Esophagus (tissue), 2 donors: ENCODE results near the gene SOX13. TPM values are rescaled to one million over a fixed set of nuclear protein-coding genes. Genes with fewer than 3 reads are reported as not detected.

Experiments
- H3K27ac ChIP-seq, 2 donors: one replicate each; pipeline ENCODE4 v1.5.1; 2013; ENCODE audit warnings: low read depth in 2 of 2, mild to moderate bottlenecking in 2 of 2, inconsistent platforms in 1 of 2, low read length in 1 of 2, moderate library complexity in 1 of 2
- H3K27me3 ChIP-seq, 2 donors: one replicate each; pipeline ENCODE4 v1.6.1; 2013; ENCODE audit warnings: low read length in 2 of 2, control low read depth in 1 of 2, mild to moderate bottlenecking in 1 of 2; ENCODE audit not compliant: insufficient read depth in 2 of 2, control insufficient read depth in 1 of 2
- H3K36me3 ChIP-seq, 2 donors: one replicate each; pipeline ENCODE4 v1.6.1; 2013; ENCODE audit warnings: low read length in 1 of 2; ENCODE audit not compliant: control insufficient read depth in 2 of 2, insufficient read depth in 2 of 2
- H3K4me1 ChIP-seq, 2 donors: one replicate each; pipeline ENCODE4 v1.6.1; 2013; ENCODE audit warnings: low read length in 1 of 2; ENCODE audit not compliant: control insufficient read depth in 2 of 2, insufficient read depth in 2 of 2
- H3K4me3 ChIP-seq, 2 donors: one replicate each; pipeline ENCODE4 v1.5.1; 2013; ENCODE audit warnings: low read length in 2 of 2, mild to moderate bottlenecking in 2 of 2, low read depth in 1 of 2, moderate library complexity in 1 of 2
- H3K9me3 ChIP-seq, 2 donors: one replicate each; pipeline ENCODE4 v1.6.1; 2013; ENCODE audit warnings: mild to moderate bottlenecking in 2 of 2, low read depth in 1 of 2, low read length in 1 of 2, moderate library complexity in 1 of 2; ENCODE audit not compliant: control insufficient read depth in 2 of 2, insufficient read depth in 1 of 2
- WGBS, 2 donors: extraction: QIAGEN DNeasy Blood & Tissue Kit; methylation state at CpG; one replicate each; pipeline ENCODE4 v1.1.7; 2013; 5-methylcytosine and 5-hydroxymethylcytosine counted together
- polyA plus RNA-seq, 2 donors: library from polyadenylated mRNA; stranded (reverse); fragments of 200-250 nt; gene quantifications; one replicate each; pipeline ENCODE4 v1.2.3, GENCODE V29; 2013
- donor health status: healthy with polysubstance abuse.
- donor health status: Bipolar disorder and iron deficiency.

Gene SOX13
- polyA plus RNA-seq, 2 donors = 6.9 to 10.4 TPM

GRCh38 chr1:204152310-204153044 is 79.6 kb downstream of the SOX13 start:
- H3K27me3 ChIP-seq = no peaks in the 10 kb centered on the region
- H3K27ac ChIP-seq = peak overlapping the region; percentile 23 to 72
- no peaks in the 10 kb centered on the region for H3K36me3 ChIP-seq
- WGBS, 2 donors = 29 to 34% methylated on average over 22 to 25 of the region's 25 CpGs
- H3K9me3 ChIP-seq = no peaks in the 10 kb centered on the region
- peaks cover 11 to 30% of the 10 kb centered on the region in 2 donors for H3K4me1 ChIP-seq
- peak overlapping the region; percentile 66 to 68 for H3K4me3 ChIP-seq

- Histone ChIP-seq H3K4me3 (no peak overlapping the region), H3K4me1 (peaks cover 11 to 32% of the 10 kb centered on the region in 2 donors), H3K27ac (peak overlapping the region in 1 of 2 donors; percentile 72), H3K27me3 (no peaks in the 10 kb centered on the region), H3K36me3 (no peaks in the 10 kb centered on the region), H3K9me3 (no peaks in the 10 kb centered on the region)
- 88 to 93% methylated on average over 5 of the region's 5 CpGs for WGBS, 2 donors
Observed at GRCh38 chr1:204153667-204154066, 80.8 kb downstream of the SOX13 start.

- 69 to 74% methylated on average over 15 of the region's 15 CpGs for WGBS, 2 donors
- Histone ChIP-seq H3K4me3 (no peak overlapping the region), H3K4me1 (peaks cover 11 to 32% of the 10 kb centered on the region in 2 donors), H3K36me3 (no peaks in the 10 kb centered on the region), H3K9me3 (no peaks in the 10 kb centered on the region), H3K27me3 (no peaks in the 10 kb centered on the region), H3K27ac (peak overlapping the region; percentile 48 to 72)
Observed at GRCh38 chr1:204154568-204155255, 81.8 kb downstream of the SOX13 start.

GRCh38 chr1:204155881-204156280 is 83.0 kb downstream of the SOX13 start:
- WGBS, 2 donors = 90% methylated on average over 10 of the region's 10 CpGs
- Histone ChIP-seq H3K4me3 (no peak overlapping the region), H3K9me3 (no peaks in the 10 kb centered on the region), H3K36me3 (no peaks in the 10 kb centered on the region), H3K27ac (no peak overlapping the region), H3K4me1 (peaks cover 11 to 25% of the 10 kb centered on the region in 2 donors), H3K27me3 (no peaks in the 10 kb centered on the region)

- WGBS, 2 donors = 68 to 71% methylated on average over 6 of the region's 6 CpGs
- no peak overlapping the region for H3K4me3 ChIP-seq
- no peaks in the 10 kb centered on the region for H3K36me3 ChIP-seq
- H3K27me3 ChIP-seq = no peaks in the 10 kb centered on the region
- no peaks in the 10 kb centered on the region for H3K9me3 ChIP-seq
- H3K4me1 ChIP-seq = peaks cover 3 to 17% of the 10 kb centered on the region in 2 donors
- H3K27ac ChIP-seq = no peak overlapping the region
Observed at GRCh38 chr1:204157962-204158361, 85.0 kb downstream of the SOX13 start.

- H3K9me3 ChIP-seq = no peaks in the 10 kb centered on the region
- peaks cover 0 to 2% of the 10 kb centered on the region in 2 donors for H3K4me1 ChIP-seq
- H3K27ac ChIP-seq = no peak overlapping the region
- H3K4me3 ChIP-seq = no peak overlapping the region
- H3K36me3 ChIP-seq = no peaks in the 10 kb centered on the region
- 54 to 58% methylated on average over 14 of the region's 14 CpGs for WGBS, 2 donors
- H3K27me3 ChIP-seq = no peaks in the 10 kb centered on the region
Observed at GRCh38 chr1:204161609-204162493, 88.9 kb downstream of the SOX13 start.

GRCh38 chr1:204162494-204163074 is 89.7 kb downstream of the SOX13 start:
- Histone ChIP-seq H3K9me3 (no peaks in the 10 kb centered on the region), H3K4me1 (peaks cover 0 to 2% of the 10 kb centered on the region in 2 donors), H3K4me3 (no peak overlapping the region), H3K27ac (no peak overlapping the region), H3K36me3 (no peaks in the 10 kb centered on the region), H3K27me3 (no peaks in the 10 kb centered on the region)
- WGBS, 2 donors = 13 to 15% methylated on average over 7 of the region's 7 CpGs

- Histone ChIP-seq H3K4me3 (no peak within 1 kb of the TSS), H3K27me3 (no peaks in the 10 kb centered on the region), H3K36me3 (no peaks in the 10 kb centered on the region), H3K4me1 (no peaks in the 10 kb centered on the region), H3K27ac (no peak within 1 kb of the TSS), H3K9me3 (no peaks in the 10 kb centered on the region)
- 66 to 69% methylated on average over 5 of the region's 5 CpGs for WGBS, 2 donors
Observed at GRCh38 chr1:204166219-204166618, 93.3 kb downstream of the SOX13 start, which contains the start of gene REN. TSS of gene REN (minus strand) at chr1:204166337. CDS start at chr1:204166293, 44 bp downstream.

GRCh38 chr1:204167730-204168129 is 94.8 kb downstream of the SOX13 start:
- 84 to 92% methylated on average over 5 of the region's 5 CpGs for WGBS, 2 donors

More at GRCh38 chr1:204167730-204168129, 94.8 kb downstream of the SOX13 start:
- Histone ChIP-seq H3K27me3 (no peaks in the 10 kb centered on the region), H3K27ac (no peak overlapping the region), H3K4me1 (no peaks in the 10 kb centered on the region), H3K9me3 (no peaks in the 10 kb centered on the region), H3K36me3 (no peaks in the 10 kb centered on the region), H3K4me3 (no peak overlapping the region)
